HCEC 1CT (cell line): Measurements from ENCODE around the gene ALG1.
"Not testable (repeated sequence)": the region's sequence is repeated elsewhere in the genome, so short reads cannot be mapped to it uniquely, and the experiment has no call there.

Source experiments
- DNase-seq: peaks from one replicate; pipeline ENCODE4 v3.0.0-alpha.2; 2017

ALG1 gene

GRCh38 chr16:5045499-5046115 lies 26.0 kb upstream of the ALG1 start:
- no peak for DNase-seq

GRCh38 chr16:5046914-5047313 lies 24.7 kb upstream of the ALG1 start:
- DNase-seq: no peak

- no peak for DNase-seq
These were observed 16.5 kb upstream of the ALG1 start for GRCh38 chr16:5054876-5055865.

GRCh38 chr16:5056352-5056751 lies 15.3 kb upstream of the ALG1 start:
- no peak for DNase-seq

- no peak for DNase-seq
These were observed 13.2 kb upstream of the ALG1 start for GRCh38 chr16:5058476-5058875.

GRCh38 chr16:5059386-5060072 lies 12.1 kb upstream of the ALG1 start:
- DNase-seq: no peak

GRCh38 chr16:5060073-5060641 lies 11.5 kb upstream of the ALG1 start:
- DNase-seq: no peak

- no peak for DNase-seq
These were observed 9.6 kb upstream of the ALG1 start for GRCh38 chr16:5062051-5062450.

GRCh38 chr16:5062790-5063765 lies 8.6 kb upstream of the ALG1 start:
- DNase-seq: no peak

GRCh38 chr16:5064915-5065314 lies 6.7 kb upstream of the ALG1 start:
- no peak for DNase-seq

- DNase-seq: no peak
These were observed 6.3 kb upstream of the ALG1 start for GRCh38 chr16:5065326-5065725.

- DNase-seq: no peak
These were observed 5.8 kb upstream of the ALG1 start, which contains the start of gene C16orf89 for GRCh38 chr16:5065813-5066212. Gene C16orf89, minus strand, starts transcription at chr16:5065956. Its CDS starts 48 bp downstream, at chr16:5065908.

- DNase-seq: no peak
These were observed 5.1 kb upstream of the ALG1 start for GRCh38 chr16:5066511-5066910.

- DNase-seq: no peak
These were observed 2.6 kb upstream of the ALG1 start for GRCh38 chr16:5069048-5069447.

GRCh38 chr16:5069854-5070253 lies 1.8 kb upstream of the ALG1 start:
- DNase-seq: no peak

- DNase-seq: no peak
These were observed 1.0 kb upstream of the ALG1 start for GRCh38 chr16:5070431-5071186.

- DNase-seq: no peak
These were observed 332 bp upstream of the ALG1 start for GRCh38 chr16:5071341-5071680.

- no peak for DNase-seq
These were observed 963 bp downstream of the ALG1 start for GRCh38 chr16:5072334-5073278.

- DNase-seq: peak; percentile 59
These were observed 1.6 kb downstream of the ALG1 start for GRCh38 chr16:5073279-5073629.

- not testable (repeated sequence) for DNase-seq
These were observed 2.1 kb downstream of the ALG1 start for GRCh38 chr16:5073771-5074170.
